ENCODE measurements around the gene GYPC. TPM values are rescaled to one million over a fixed set of nuclear protein-coding genes. Genes with fewer than 3 reads are reported as not detected.

GYPC gene
- polyA plus RNA-seq, 1 donor (not counting 4 experiments of a cell fraction or from before 2014, with no cell fraction given), result not detected

GRCh38 chr2:126675637-126676036, 19.7 kb downstream of the GYPC start:
- no peak overlapping the region for H3K4me2 ChIP-seq (ENCODE audit: control insufficient read depth, extremely low read depth, insufficient read depth, low read depth, low read length)
- dilution Hi-C loops (cut with MboI; ENCODE audit: extremely low pct_ligation_motif_present, low sequenced_read_pairs), result no loop called here
- H3K9me3 ChIP-seq (ENCODE audit: control insufficient read depth, low read depth, low read length), result peaks cover 13% of the 10 kb centered on the region
- no peak overlapping the region for H2AFZ ChIP-seq (ENCODE audit: control insufficient read depth, low read length)
- no peak for TF ChIP-seq EZH2 (IDR thresholded peaks at IDR 0.05; ENCODE audit: low read length)
- TF ChIP-seq, protein P1, sequence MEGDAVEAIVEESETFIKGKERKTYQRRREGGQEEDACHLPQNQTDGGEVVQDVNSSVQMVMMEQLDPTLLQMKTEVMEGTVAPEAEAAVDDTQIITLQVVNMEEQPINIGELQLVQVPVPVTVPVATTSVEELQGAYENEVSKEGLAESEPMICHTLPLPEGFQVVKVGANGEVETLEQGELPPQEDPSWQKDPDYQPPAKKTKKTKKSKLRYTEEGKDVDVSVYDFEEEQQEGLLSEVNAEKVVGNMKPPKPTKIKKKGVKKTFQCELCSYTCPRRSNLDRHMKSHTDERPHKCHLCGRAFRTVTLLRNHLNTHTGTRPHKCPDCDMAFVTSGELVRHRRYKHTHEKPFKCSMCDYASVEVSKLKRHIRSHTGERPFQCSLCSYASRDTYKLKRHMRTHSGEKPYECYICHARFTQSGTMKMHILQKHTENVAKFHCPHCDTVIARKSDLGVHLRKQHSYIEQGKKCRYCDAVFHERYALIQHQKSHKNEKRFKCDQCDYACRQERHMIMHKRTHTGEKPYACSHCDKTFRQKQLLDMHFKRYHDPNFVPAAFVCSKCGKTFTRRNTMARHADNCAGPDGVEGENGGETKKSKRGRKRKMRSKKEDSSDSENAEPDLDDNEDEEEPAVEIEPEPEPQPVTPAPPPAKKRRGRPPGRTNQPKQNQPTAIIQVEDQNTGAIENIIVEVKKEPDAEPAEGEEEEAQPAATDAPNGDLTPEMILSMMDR (optimal IDR thresholded peaks at IDR 0.05 in 1 of 3, IDR thresholded peaks at IDR 0.05 in 1 of 3, conservative IDR thresholded peaks at IDR 0.05 in 1 of 3; ENCODE audit: extremely low read depth in 1 of 3, insufficient read depth in 2 of 3, low read length in 3 of 3), result no peak
- H3K9ac ChIP-seq (ENCODE audit: control insufficient read depth, extremely low read depth, insufficient read depth, low read length), result no peak overlapping the region
- no peak overlapping the region for H3K4me3 ChIP-seq (ENCODE audit: control insufficient read depth in 2 of 3, extremely low read depth in 1 of 3, insufficient read depth in 2 of 3, low read depth in 1 of 3, low read length in 3 of 3)
- no peak overlapping the region for H3K27ac ChIP-seq (ENCODE audit: control insufficient read depth, insufficient read depth, low read length)
- H3K4me1 ChIP-seq (ENCODE audit: control insufficient read depth, extremely low read depth, insufficient read depth, low read length), result no peaks in the 10 kb centered on the region
- FAIRE-seq (no peak), DNase-seq (ENCODE audit: low read depth, low spot score) (no peak)
- no peaks in the 10 kb centered on the region for H3K79me2 ChIP-seq (ENCODE audit: control insufficient read depth, insufficient read depth, low read length)
- no peaks in the 10 kb centered on the region for H3K27me3 ChIP-seq (ENCODE audit: control insufficient read depth, extremely low read depth, insufficient read depth, low read length)
- H4K20me1 ChIP-seq (ENCODE audit: control insufficient read depth, extremely low read depth, insufficient read depth, low read length), result no peaks in the 10 kb centered on the region
- no peaks in the 10 kb centered on the region for H3K9me1 ChIP-seq (ENCODE audit: control insufficient read depth, extremely low read depth, insufficient read depth, low read length)
- no peaks in the 10 kb centered on the region for H3K36me3 ChIP-seq (ENCODE audit: control insufficient read depth in 2 of 2, extremely low read depth in 1 of 2, insufficient read depth in 2 of 2, low read length in 2 of 2)

DNA sequence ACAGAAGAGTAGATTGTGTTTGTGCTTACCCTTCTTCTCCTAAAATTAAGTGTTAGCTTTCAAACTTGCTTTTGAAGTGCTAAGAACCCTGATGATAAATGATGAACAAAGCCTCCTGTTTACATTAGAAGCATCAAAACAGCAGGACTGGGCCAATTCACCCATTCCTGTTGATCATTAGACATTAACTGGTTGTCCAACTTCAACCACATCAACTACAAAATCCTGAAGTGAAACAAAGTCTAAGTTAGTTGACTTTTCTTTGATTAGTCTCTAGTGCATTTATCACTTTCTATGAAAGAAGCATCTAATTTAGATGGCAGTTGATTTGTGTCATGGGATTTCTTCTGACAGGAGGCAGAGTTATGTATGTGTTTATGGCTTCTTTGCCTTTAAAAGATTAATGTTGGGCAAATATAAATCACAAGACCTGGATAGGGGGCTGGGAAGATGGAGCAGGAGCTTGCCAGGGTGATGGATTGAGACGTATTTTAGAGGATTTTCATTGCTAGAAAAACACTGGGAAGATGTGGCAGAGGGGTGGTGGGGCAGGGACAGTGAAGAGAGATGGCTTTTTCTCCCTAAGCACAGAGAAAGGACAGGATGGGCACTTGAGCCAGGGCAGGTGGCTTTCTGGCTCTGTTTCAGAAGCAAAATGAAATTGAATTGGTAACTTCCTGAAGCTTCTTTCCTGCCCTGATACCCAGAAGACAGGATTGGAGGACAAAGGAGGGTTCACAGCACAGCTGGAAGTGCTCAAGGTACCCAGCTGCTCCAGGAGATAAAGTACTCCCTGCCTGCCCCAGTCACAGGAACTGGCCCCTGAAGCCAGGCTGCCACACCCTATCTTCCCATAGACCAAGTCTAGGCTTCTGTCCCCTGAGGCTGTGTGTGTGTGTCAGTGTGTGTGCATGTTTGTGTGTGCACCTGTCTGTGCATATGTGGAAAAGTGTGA, 20.5 kb downstream of the GYPC start:
- dilution Hi-C loops (cut with MboI; ENCODE audit: extremely low pct_ligation_motif_present, low sequenced_read_pairs), result no loop called here
- Histone ChIP-seq H4K20me1 (ENCODE audit: control insufficient read depth, extremely low read depth, insufficient read depth, low read length) (no peaks in the 10 kb centered on the region), H3K4me3 (ENCODE audit: control insufficient read depth in 2 of 3, extremely low read depth in 1 of 3, insufficient read depth in 2 of 3, low read depth in 1 of 3, low read length in 3 of 3) (no peak overlapping the region), H3K79me2 (ENCODE audit: control insufficient read depth, insufficient read depth, low read length) (no peaks in the 10 kb centered on the region), H3K36me3 (ENCODE audit: control insufficient read depth in 2 of 2, extremely low read depth in 1 of 2, insufficient read depth in 2 of 2, low read length in 2 of 2) (no peaks in the 10 kb centered on the region), H2AFZ (ENCODE audit: control insufficient read depth, low read length) (no peak overlapping the region), H3K9me3 (ENCODE audit: control insufficient read depth, low read depth, low read length) (peaks cover 10% of the 10 kb centered on the region), H3K4me2 (ENCODE audit: control insufficient read depth, extremely low read depth, insufficient read depth, low read depth, low read length) (no peak overlapping the region), H3K27me3 (ENCODE audit: control insufficient read depth, extremely low read depth, insufficient read depth, low read length) (no peaks in the 10 kb centered on the region), H3K4me1 (ENCODE audit: control insufficient read depth, extremely low read depth, insufficient read depth, low read length) (no peaks in the 10 kb centered on the region), H3K9ac (ENCODE audit: control insufficient read depth, extremely low read depth, insufficient read depth, low read length) (no peak overlapping the region), H3K9me1 (ENCODE audit: control insufficient read depth, extremely low read depth, insufficient read depth, low read length) (no peaks in the 10 kb centered on the region), H3K27ac (ENCODE audit: control insufficient read depth, insufficient read depth, low read length) (no peak overlapping the region)
- no peak for DNase-seq (ENCODE audit: low read depth, low spot score)
- TF ChIP-seq, protein P1 (optimal IDR thresholded peaks at IDR 0.05 in 1 of 3, IDR thresholded peaks at IDR 0.05 in 1 of 3, conservative IDR thresholded peaks at IDR 0.05 in 1 of 3; ENCODE audit: extremely low read depth in 1 of 3, insufficient read depth in 2 of 3, low read length in 3 of 3), result no peak
- TF ChIP-seq EZH2 (IDR thresholded peaks at IDR 0.05; ENCODE audit: low read length), result no peak
- FAIRE-seq, result no peak

All from keratinocyte (primary cell).